CD4-positive, alpha-beta T cell treated with Interleukin-6 for 4 hours (primary cell): ENCODE measurements around the gene CRABP2.

Source experiments
- DNase-seq: peaks from one replicate; pipeline ENCODE4 v3.0.0-alpha.2; 2020; ENCODE audit warnings: mixed read lengths

CRABP2 gene

DNA sequence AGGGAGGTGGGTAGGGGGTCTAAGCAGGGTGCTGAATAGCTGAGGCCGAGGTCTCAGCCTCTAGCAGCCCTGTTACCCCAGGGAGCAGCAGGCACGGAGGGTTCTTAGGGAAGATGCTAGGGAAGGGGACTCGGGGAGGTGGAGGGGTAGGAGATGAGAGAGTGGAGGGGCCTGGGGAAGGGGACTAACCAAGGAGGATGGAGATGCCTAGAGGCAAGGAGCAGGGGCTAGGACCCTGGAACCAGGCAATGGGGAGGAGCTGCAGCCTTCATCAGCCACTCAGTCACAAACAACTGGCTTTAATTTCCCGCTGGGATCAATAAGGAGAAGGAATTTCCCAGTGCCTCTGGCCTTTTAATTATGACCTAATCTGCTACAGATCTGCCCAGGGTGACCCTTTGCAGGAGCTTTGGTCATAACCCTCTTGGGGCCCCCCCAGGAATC is 2.9 kb upstream of the CRABP2 start:
- DNase-seq, result no peak

- DNase-seq, result peak; percentile 23
Observed at GRCh38 chr1:156707417-156708217, 2.2 kb upstream of the CRABP2 start.

GRCh38 chr1:156706657-156707416 is 1.5 kb upstream of the CRABP2 start:
- peak; percentile 46 for DNase-seq

DNA sequence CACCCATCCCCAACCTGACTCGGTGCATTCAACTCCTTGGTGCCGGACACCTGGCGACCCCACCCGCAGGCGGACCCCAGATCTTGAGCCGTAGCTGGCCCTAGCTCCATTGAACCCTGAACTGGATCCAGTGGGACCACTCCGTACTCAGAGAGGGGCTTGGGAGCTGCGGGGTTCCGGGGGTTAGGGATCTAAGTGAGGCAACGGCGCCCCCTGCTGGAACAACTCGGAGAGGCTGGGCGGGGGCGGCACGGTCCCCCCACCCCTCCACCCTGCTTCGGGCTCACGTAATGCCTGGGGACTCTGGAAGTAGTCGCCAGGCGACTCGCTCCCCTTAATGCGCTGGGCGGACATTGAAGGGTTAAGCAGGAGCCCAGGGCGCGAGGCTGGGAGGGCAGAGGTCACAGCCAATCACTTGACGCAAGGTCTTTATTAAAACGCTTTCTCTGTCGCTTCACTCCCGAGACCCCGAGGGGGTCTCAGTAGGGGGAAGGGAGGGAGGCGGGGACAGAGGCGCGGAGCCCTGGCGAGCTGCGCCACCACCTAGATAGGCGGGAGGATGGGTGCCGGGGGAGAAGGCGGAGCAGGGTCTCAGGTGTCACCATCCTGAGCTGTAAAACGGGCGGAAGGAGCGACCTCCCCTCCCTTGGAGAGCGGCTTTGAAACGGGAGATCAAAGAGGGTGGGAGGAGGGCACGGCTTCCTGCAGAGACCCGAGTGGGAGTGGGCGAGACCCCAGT is 704 bp upstream of the CRABP2 start:
- peak; percentile 78 for DNase-seq

- DNase-seq, result peak; percentile 55
Observed at GRCh38 chr1:156704930-156705320, 458 bp downstream of the CRABP2 start.

GRCh38 chr1:156704166-156704711 is 1.1 kb downstream of the CRABP2 start:
- DNase-seq, result no peak

DNA sequence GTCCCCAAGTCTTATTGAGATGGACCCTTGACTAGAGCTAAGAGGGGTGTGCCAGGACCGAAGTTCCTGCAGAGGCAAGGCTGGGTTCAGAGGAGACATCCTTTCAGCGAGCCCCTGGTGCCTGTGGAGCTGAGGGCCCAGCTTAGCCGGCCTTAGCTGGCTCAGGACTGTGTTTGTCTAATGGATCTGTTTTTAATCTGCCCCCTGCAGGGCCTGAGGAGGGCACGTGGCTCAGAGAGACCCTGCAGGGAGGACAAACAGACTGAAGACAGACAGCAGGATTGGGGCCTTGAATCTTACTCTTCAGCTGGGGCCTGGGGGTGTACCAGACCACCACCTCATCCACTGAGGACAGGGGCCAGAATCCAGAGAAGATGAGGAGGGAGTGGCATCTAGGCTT is 1.6 kb downstream of the CRABP2 start:
- no peak for DNase-seq

DNA sequence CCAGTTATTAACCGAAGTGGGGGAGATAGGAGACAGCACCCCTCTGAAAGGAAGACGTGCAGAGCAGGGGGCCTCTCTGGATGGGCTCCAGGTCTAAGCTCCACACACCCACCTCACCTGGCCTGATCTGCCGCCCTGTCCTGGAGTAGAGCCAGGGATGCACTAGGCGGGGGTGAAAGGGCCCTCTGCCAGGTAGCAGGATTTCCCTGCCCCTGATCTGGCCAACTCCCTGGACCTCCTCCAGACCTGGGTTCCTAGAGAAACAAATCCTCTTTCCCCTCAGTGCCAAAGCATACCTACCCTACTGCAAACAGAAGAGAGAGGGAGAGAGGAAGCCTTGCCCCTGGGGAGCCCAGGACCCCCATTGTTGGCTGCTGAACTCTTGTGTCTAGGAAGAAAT is 2.0 kb downstream of the CRABP2 start:
- DNase-seq, result no peak

DNA sequence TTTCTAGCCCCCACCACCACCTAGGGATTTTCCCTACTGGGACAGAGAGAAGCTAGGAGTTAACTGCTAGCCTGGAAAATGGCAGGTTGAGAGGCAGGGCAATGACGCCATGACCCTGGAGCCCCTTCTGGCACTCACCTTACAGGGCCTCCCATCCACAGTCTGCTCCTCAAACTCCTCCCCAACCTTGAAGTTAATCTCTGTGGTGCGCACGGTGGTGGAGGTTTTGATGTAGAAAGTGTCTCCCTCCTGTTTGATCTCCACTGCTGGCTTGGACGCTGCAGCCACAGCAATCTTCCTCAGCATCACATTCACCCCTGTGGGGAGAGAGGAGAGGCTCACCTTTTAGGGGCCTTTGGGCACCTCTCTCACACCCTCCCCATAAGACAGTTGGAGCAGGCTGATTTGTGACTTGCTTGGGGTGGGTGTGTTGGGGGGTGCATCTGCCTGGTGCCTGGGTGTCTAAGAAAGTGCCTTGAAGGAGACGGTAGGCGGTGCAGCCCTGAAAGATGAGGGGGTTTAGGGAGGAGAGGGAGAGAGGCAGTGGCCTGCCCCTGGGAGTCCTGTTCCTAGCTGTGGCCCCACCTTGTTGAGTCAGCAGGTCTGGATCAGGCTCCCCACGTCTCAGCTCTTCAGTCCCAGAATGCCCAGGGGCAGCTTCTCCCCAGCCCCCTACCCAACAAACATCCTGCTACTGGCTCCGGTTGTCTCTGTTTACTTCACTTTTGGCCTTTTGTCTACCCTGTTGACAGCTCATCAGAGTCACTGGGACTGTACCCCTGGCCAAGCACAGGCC is 4.4 kb downstream of the CRABP2 start:
- DNase-seq, result no peak

- DNase-seq, result no peak
Observed at GRCh38 chr1:156698995-156699394, 6.4 kb downstream of the CRABP2 start.

GRCh38 chr1:156697481-156697880 is 7.9 kb downstream of the CRABP2 start:
- DNase-seq, result no peak

GRCh38 chr1:156696755-156697154 is 8.6 kb downstream of the CRABP2 start:
- DNase-seq, result no peak

GRCh38 chr1:156694690-156694962 is 10.8 kb downstream of the CRABP2 start:
- DNase-seq, result no peak

DNA sequence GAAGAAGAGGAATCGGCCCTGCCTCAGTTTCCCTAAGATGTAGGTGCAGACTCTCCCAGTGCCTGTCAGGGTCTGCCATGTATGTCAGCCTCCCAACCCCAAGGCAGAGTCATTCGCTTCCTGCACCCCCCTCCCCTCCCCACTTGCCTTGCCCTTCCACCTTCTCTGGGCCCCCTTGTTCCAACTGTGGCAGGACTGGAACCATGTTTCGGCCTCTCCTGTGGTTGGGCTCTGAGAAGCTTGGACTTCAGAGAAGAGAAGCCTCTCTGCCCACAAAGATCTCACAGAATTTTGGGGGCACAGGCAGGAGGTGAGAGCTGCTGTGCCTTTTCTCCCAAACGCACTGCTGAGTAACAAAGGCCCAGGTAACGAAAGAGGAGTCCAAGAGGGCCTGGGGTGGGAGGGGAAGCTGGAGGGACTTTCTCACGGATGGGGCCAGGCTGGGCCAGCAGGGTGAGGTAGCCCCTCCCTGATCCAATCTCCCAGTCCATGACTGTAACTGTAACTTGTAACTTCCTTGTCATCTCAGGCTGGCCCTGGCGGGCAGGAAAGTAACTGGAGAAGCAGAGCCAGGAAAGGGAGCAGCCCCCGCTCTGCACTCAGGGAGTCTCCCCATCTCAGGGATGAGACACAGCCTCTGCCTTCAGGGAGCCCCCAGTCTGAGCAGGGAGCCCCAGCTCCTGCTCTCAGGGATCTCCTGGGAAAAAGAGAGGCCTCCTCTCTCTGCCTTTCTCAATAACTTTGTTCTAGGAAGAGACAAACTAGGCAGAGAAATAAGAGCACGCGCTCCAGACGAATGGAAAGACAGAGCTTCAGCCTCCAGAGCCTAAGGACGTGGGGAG is 11.3 kb downstream of the CRABP2 start:
- DNase-seq, result no peak

DNA sequence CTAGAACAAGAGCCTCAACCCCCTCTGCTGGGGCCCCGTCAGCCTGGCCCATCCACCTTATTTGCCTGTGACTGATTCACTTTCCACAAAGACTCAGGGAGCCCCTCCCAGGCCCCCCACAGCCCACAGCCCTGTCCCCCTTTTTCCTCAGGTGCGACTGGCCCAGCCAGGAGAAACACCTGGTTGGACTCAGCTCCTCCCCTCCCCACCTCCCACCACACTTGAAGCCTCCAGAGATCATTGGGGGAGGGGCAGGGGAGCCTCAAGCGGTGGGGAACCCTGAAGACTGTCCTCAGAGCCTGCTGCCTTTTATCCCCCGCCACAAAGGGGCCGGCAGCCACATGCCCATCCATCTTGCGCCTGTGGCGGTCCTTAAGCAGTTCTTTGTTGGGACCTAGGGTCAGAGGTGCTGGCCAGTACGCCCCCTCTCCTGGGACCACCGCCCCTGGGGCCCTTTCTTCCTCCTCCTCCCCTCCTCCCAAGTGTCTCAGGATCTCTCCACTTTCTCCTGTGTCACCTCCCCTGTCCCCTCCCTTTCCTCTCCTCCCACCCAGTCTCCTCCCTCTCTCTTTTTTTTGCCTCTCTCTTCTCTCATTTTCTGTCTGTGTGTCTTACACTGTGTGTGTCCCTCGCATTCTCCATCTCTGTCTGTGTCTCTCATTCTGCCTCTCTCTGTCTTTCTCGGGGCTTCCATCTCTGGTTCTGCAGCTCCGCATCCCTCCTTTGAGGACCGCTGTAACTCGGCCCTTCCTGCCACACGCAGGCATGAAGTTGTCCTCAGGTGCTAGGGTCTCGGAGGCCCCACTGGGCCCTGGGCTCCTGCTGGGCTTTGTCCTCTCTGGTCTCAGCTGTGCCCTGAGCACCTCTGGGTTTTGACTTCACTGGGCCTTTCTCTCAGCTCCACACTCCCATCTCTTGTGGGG is 12.2 kb downstream of the CRABP2 start:
- no peak for DNase-seq

DNA sequence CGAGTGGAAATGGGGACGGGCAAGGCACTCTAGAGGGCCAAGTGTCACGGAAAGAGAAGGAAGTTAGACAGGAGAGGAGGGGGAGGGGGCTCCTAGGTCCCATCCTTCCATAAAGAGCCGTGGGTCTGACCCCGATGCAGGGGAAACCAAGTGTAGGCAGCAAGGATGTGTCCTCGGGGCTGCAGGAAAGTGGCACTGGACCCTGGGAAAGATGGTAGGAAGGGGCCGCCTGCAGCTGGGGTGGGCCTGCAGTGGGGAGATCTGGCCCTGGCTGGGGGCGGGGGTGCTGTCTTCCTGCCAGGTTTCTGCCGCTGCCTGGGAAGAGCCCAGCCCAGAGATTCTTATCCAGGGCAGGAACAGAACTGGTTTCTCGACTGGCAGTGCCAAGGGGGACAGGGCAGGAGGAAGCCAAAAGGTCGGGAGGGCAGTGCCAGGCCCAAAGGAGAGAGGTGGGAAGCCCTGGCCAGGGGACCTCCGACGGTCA is 12.9 kb downstream of the CRABP2 start:
- no peak for DNase-seq

- DNase-seq, result no peak
Observed at GRCh38 chr1:156691665-156692440, 13.5 kb downstream of the CRABP2 start.

DNA sequence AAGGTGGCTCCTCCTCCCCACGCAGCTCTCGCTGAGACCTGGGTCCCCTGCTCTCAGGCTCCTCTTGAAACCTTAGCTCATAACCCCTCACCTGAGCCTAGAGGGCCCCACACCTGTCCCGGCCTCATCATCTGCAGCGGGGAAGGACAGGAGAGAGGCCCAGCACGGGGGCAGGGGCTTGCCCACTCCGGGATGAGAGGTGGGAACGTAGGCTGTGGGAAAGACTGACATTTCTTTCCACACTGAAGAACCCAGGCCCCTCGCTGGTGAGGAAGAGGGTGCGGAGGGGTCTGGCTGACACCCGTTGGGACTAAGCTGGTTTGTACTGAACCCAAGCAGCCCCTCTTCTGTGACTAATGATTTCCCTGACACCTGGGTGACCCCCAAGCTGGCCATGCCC is 14.2 kb downstream of the CRABP2 start:
- DNase-seq, result no peak

GRCh38 chr1:156690675-156691036 is 14.7 kb downstream of the CRABP2 start:
- DNase-seq, result no peak
